C4-2B (cell line): ENCODE results near the gene SCAF1.

Experiments used
- H3K27ac ChIP-seq: fragments of 450-650 bp; 2 replicates; pipeline ENCODE4 v1.5.1; 2017
- CTCF ChIP-seq: fragments of 450-650 bp; conservative IDR thresholded peaks from 2 replicates; pipeline ENCODE4 v1.5.1; 2017; ENCODE audit warnings: mild to moderate bottlenecking
- ZFX ChIP-seq: fragments of 450-650 bp; IDR thresholded peaks from 2 replicates; pipeline ENCODE4 v1.6.1; 2017

The SCAF1 gene

DNA sequence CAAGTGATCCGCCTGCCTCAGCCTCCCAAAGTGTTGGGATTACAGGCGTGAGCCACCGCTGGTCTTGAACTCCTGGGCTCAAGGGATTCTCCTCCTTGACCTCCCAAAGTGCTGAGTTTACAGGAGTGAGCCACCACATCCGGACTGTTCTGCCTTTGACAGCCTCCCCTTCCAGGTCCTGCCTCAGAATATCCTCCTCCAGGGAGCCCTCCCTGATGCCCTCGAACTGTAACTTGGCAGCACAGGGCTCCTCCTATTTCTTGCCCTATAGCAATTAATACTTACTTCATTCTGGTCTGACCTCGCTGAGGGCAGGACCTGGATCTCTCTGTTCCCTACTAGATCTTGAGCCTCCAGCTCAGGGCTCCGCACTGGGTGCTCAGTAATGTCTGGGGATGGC is 54.9 kb downstream of the SCAF1 start:
- TF ChIP-seq ZFX (no peak), CTCF (no peak)
- no peak overlapping the region for H3K27ac ChIP-seq

GRCh38 chr19:49699364-49699763 is 57.4 kb downstream of the SCAF1 start:
- no peak overlapping the region for H3K27ac ChIP-seq
- no peak for TF ChIP-seq CTCF
- no peak for TF ChIP-seq ZFX

DNA sequence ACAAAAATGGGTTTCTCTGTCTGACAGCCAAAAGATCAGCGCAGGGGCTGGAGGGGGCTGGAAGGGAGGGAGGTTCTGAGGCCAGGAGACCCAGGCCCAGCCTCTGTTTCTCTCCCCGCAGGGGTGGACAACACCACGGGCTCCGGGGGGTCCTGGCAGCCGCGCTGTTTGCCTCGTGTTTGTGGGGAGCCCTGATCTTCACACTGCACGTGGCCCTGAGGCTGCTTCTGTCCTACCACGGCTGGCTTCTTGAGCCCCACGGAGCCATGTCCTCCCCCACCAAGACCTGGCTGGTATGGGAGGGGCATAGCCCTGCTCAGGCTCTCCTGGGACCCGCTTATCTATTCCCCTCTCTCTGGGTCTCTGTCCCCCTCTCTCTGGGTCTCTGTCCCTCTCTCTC is 58.6 kb downstream of the SCAF1 start:
- TF ChIP-seq CTCF: no peak
- no peak for TF ChIP-seq ZFX
- H3K27ac ChIP-seq: no peak overlapping the region

DNA sequence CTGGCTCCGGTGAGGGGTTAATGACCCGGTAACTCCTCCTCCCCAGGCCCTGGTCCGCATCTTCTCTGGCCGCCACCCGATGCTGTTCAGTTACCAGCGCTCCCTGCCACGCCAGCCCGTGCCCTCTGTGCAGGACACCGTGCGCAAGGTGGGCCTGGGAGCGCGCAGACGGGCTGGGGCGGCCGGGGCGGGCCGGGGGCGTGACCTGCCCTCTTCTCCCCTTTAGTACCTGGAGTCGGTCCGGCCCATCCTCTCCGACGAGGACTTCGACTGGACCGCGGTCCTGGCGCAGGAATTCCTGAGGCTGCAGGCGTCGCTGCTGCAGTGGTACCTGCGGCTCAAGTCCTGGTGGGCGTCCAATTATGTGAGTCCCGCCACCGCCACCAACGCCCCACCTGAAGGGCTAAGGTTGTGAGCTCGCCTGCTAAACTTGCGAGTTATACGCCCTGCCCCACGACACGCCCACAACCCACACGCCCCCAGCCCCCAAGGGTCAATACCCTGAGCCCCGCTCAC is 59.3 kb downstream of the SCAF1 start:
- TF ChIP-seq CTCF: no peak
- no peak for TF ChIP-seq ZFX
- H3K27ac ChIP-seq: no peak overlapping the region

GRCh38 chr19:49704888-49705642 is 63.1 kb downstream of the SCAF1 start:
- TF ChIP-seq ZFX: no peak
- no peak for TF ChIP-seq CTCF
- H3K27ac ChIP-seq: no peak overlapping the region

- H3K27ac ChIP-seq: no peak overlapping the region
- TF ChIP-seq CTCF: no peak
- no peak for TF ChIP-seq ZFX
Measured at GRCh38 chr19:49705919-49706318, 63.9 kb downstream of the SCAF1 start.
